CD4-positive, alpha-beta T cell treated with Interleukin-6 at 100 ng/mL for 8 hours (primary cell): ENCODE data around the gene ZNF644.
"Not testable (repeated sequence)": the region's sequence is repeated elsewhere in the genome, so short reads cannot be mapped to it uniquely, and the experiment has no call there.

ENCODE experiments used
- DNase-seq: peaks from one replicate; pipeline ENCODE4 v3.0.0-alpha.2; 2020; ENCODE audit warnings: mixed read lengths, low spot score

Gene ZNF644

DNA sequence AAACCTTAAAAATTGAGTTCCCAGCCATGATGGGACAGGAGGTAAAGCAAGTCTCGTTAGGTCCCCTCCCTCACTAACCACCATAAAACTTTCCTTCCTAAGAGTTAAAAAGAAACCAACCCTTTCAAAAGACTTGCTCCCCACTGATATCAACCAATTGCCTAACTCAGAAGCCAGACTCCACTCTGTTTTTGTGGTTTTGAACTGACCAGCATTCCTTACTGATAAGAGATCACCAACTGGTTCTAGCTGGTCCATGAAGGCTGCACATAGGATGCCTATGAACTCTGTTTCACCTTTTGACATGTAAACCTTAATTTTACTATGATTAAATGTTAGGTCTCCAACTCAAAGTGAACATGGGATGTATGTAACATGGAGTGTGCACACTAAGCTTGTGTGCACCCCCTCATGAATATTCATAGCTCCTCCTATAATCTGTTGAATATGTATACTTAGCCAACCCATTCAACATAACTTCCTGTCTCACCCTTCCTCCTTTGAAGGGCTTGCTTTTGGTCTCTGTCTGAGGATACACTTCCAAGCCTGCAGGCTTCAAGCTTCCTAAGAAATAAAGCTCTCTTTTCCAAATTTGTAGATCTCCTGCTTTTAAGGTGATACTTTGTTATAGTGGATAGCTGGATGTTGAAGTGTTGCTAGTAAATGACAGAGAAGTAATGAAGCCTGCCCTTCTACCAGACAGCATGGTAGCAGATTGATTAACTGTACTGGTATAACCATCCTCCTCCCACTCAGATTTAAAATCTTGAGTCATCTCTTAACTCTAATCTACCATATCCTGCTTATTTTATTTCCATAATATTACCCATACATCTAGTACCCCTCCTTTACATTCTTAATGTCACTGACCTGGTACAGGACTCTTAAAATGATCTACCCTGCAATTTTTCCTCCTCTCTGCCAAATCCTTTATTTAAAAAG, 95.6 kb downstream of the ZNF644 start:
- DNase-seq, result no peak

DNA sequence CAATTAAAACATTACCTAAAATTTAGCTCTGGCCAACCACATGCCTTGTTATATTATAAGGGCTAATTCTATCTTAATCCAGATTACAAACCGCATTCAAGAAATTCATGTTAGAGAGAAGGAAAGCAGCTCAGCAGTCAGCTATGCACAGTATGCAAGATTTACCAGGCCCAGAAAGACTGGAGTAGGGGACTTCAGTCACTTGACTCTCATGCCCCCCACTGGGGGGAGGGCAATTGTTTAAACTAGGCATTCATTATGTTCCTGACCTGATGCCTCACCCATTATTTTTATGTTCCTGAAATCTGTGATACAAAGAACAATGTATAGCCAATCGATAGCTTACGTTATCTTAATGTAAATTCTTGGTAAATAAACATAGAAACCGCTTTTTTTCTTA, 96.9 kb downstream of the ZNF644 start:
- DNase-seq, result no peak

GRCh38 chr1:90922996-90923395, 98.8 kb downstream of the ZNF644 start:
- DNase-seq, result no peak

GRCh38 chr1:90922202-90922601, 99.6 kb downstream of the ZNF644 start:
- DNase-seq, result no peak

- DNase-seq, result no peak
Measured at GRCh38 chr1:90919900-90920299, 101.9 kb downstream of the ZNF644 start.

DNA sequence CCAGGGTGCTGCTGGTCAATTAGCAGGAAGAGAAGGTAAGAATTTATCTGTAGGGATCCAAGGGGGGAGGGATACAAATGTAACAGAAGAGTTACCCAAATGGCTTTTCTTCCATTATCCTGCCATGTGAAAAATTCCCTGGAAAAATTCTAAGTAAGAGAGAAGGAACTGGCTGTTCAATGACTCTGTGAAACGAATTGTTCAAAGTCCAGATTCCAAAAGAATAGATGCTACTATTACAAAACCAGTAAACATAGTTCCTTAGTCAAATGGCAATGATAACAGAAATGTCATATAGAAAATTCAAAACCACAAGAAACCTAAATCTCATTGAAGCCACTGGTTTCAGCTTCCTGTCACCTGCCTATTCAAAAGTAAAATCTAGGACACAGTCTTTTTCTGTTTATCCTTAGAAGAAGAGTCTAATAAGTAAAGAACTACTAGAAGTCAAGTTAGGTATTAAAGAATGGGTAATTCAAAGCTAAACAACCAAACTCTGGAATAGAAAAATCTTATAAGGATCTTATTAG, 102.6 kb downstream of the ZNF644 start:
- DNase-seq, result no peak

GRCh38 chr1:90911353-90911752, 110.5 kb downstream of the ZNF644 start:
- no peak for DNase-seq

GRCh38 chr1:90902672-90903071, 119.2 kb downstream of the ZNF644 start:
- DNase-seq, result no peak

GRCh38 chr1:90899263-90899662, 122.6 kb downstream of the ZNF644 start:
- no peak for DNase-seq

DNA sequence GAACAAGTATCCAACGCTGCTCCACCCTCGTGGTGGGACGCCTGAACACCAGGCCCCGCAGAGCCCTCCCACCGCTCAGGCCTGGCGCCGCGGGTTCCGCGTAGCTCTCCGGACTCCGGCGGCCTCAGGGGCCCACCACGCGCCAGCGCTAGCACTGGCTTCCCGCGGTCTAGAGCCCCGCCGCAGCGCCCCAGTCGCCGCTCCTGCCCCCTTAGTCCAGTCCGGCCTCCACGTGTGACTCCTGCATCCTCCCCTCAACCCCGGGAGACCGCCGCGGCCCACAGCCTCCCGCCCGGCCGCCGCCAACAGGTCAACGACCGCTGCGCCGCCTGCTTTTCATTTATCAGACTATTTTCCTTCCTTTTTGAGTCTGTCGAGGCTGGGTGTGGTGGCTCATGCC, 128.2 kb downstream of the ZNF644 start:
- not testable (repeated sequence) for DNase-seq

DNA sequence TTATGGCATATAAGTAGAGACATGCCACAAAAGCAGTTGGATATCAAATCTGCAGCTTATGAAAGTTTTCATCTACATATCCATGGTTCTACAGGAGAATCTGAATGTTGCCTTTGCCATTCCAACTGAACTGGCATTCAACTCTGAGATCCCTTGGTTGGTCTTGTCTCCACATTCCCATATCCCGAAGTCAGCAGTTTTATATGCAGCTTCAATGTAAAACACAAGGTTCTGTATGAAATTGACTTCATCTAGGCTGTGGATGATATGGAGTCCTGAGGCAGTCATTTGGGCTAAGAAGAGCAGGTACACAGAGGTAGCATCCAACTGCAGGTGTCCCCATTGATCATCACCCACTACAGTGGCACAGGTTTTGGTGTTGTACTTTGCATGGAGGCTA, 129.0 kb downstream of the ZNF644 start:
- not testable (repeated sequence) for DNase-seq

DNA sequence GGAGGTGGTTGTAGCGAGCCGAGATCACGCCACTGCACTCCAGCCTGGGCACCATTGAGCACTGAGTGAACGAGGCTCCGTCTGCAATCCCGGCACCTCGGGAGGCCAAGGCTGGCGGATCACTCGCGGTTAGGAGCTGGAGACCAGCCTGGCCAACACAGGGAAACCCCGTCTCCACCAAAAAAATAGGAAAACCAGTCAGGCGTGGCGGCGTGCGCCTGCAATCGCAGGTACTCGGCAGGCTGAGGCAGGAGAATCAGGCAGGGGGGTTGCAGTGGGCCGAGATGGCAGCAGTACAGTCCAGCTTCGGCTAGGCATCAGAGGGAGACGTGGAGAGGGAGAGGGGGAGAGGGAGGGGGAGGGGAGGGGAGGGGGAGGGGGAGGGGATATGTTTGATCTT, 129.6 kb downstream of the ZNF644 start:
- not testable (repeated sequence) for DNase-seq

- not testable (repeated sequence) for DNase-seq
Measured at GRCh38 chr1:90891756-90892155, 130.1 kb downstream of the ZNF644 start.

- no peak for DNase-seq
Measured at GRCh38 chr1:90882221-90882620, 139.6 kb downstream of the ZNF644 start.

DNA sequence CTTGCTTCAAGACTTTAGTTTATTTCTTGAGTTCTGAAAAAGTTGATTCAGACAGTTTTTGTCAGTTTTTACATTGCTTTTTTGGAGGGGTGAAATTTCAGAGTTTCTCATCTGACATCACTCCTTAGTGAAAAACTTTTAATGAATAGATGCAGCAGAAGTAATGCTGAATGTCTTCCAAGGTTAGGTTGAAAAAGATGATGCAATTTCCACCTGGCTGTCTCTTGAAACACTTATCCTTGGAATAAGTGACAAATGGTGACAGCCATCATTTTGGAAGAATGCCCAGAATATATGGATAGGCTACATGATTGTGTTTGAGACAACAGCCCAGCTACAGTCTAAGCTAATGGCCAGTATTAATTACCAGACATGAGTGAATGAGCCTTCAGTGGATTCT, 140.8 kb downstream of the ZNF644 start:
- DNase-seq, result no peak

DNA sequence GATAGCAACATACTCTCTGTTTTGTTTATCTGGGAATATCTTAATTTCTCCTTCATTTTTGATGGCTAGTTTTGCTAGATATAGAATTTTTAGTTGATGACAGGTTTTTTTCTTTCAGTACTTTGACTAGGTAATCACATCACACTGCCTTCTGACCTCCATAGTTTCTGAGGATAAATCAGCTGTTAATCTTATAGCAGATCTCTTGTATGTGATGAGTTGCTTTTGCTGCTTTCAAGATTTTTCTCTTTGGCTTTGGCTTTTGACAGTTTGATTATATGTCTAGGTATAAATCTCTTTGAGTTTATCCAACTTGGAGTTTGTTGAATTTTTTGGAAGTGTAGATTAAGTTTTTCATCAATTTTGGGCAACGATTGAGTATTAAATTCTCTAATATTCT, 142.6 kb downstream of the ZNF644 start:
- no peak for DNase-seq

GRCh38 chr1:90876101-90876500, 145.7 kb downstream of the ZNF644 start:
- no peak for DNase-seq
